ENCODE data around the gene AGAP1.

- TF ChIP-seq CTCF (IDR thresholded peaks at IDR 0.05) (no peak), POLR2A (IDR thresholded peaks at IDR 0.05) (no peak)
These were observed 308.7 kb downstream of the AGAP1 start for GRCh38 chr2:235802542-235802941.

All from uterus (tissue), 2 donors.